Heart left ventricle (tissue), 13 donors: ENCODE data around the gene GMCL1.

Source experiments
- CTCF ChIP-seq, 12 donors: fragments of 200-600 bp; sonication (generic) in 4 of 12; IDR thresholded peaks; one replicate each; pipeline versions ENCODE4 v1.5.0 to v1.8.0; 2018 to 2022; ENCODE audit warnings: antibody characterized with exemption in 12 of 12, mild to moderate bottlenecking in 5 of 12
- POLR2A ChIP-seq, 2 donors: fragments of 450-650 bp; IDR thresholded peaks; one replicate each; pipeline ENCODE4 v1.6.1; 2017; ENCODE audit warnings: antibody characterized with exemption in 2 of 2, mild to moderate bottlenecking in 2 of 2, moderate library complexity in 2 of 2
- donor health status: ischemic (EF 13 %, LVEDD 7.1; RV severe dilation, severe dysfunction).
- donor health status: DM: no; HTN: yes; CAD: no.
- donor health status: DM: no; HTN: no; CAD: no.
- donor health status: ischemic (EF 25% LVEDD 6.9; RV normal size, moderate dysfunction).
- donor health status: ischemic (EF 25% LVEDD 5.7; RV mildly dilated, moderate dysfunction).
- donor health status: ischemic (EF 35%, LVEDD 5.7; RV mildly dilated, moderate dysfunction).
- donor health status: nonischemic (EF 11% LVEDD 7.7; RV severe dilation, severe dysfunction).
- donor health status: DM: yes; HTN: yes; CAD: no.
- donor health status: PGD.
- donor health status: ischemic (EF 29% LVEDD 5.4; RV normal size, mild dysfunction).
- donor health status: nonischemic (EF 23%, LVEDD 6.1; RV moderate dilation, normal function).

GRCh38 chr2:69807821-69808540 is 21.5 kb upstream of the GMCL1 start:
- TF ChIP-seq CTCF (IDR thresholded peaks at IDR 0.05): no peak
- TF ChIP-seq POLR2A (IDR thresholded peaks at IDR 0.05): no peak
